Endothelial cell of umbilical vein (primary cell): ENCODE data around the gene OR56A3.

Experiments
- CTCF ChIP-seq, 2 donors: IDR thresholded peaks; 1 replicate in 1 of 2; 2 replicates in 1 of 2; pipeline ENCODE4 v1.5.1; 2011; ENCODE audit warnings: low read length in 2 of 2, mild to moderate bottlenecking in 2 of 2, moderate library complexity in 2 of 2, control low read depth in 1 of 2, inconsistent platforms in 1 of 2, low read depth in 1 of 2; ENCODE audit not compliant: insufficient read depth in 1 of 2; ENCODE audit errors: extremely low read depth in 1 of 2
- JUN ChIP-seq: IDR thresholded peaks from 2 replicates; pipeline ENCODE4 v1.6.1; 2011; ENCODE audit warnings: borderline replicate concordance, low read depth; ENCODE audit not compliant: insufficient read length, insufficient read depth
- POLR2A ChIP-seq: IDR thresholded peaks from 2 replicates; pipeline ENCODE4 v1.6.1; 2012; ENCODE audit warnings: low read depth, mild to moderate bottlenecking, control low read depth, low read length

- TF ChIP-seq CTCF (IDR thresholded peaks at IDR 0.05; ENCODE audit: extremely low read depth in 1 of 2, insufficient read depth in 1 of 2, low read depth in 1 of 2, low read length in 2 of 2) = no peak
- TF ChIP-seq JUN = no peak
- TF ChIP-seq POLR2A = no peak
These were observed 49.1 kb upstream of the OR56A3 start, which contains the start of gene OR52E5 for GRCh38 chr11:5892908-5893307.
